ENCODE measurements around the gene MUC22. TPM values are rescaled to one million over a fixed set of nuclear protein-coding genes. Genes with fewer than 3 reads are reported as not detected.
"Not testable (repeated sequence)": the region's sequence is repeated elsewhere in the genome, so short reads cannot be mapped to it uniquely, and the experiment has no call there.

The MUC22 gene
- polyA plus RNA-seq, 3 donors = not detected

GRCh38 chr6:30997301-30997700, 13.0 kb upstream of the MUC22 start:
- Histone ChIP-seq H2AFZ (ENCODE audit: insufficient read depth, low read depth, low read length, poor library complexity, severe bottlenecking) (no peak overlapping the region), H3K4me2 (replicated peaks; ENCODE audit: extremely low read depth, low read length, poor library complexity, severe bottlenecking) (no peak overlapping the region)
- H3K27ac Mint-ChIP-seq = no peak overlapping the region

DNA sequence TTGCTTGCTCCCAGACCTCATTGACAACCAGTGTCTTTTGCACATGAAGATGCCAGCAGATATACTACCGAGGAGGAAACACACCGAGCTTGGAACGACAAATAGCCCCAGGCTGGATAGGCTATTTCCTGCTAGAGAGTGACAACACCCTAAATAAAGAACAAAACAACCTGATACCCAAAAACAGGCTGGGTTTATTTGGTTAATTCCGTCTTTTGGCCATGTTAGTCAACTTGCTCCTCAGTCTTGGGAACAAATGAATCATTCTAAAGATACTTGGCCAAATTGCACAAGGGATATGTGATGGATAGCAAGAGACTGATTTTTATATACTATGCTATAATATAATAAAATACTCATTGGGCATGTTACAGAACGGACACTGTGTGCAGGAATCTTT, 11.5 kb upstream of the MUC22 start:
- Histone ChIP-seq H3K4me1 (ENCODE audit: control insufficient read depth in 1 of 2, insufficient read depth in 2 of 2, low read length in 2 of 2) (no peaks in the 10 kb centered on the region), H3K4me2 (replicated peaks; ENCODE audit: extremely low read depth, low read length, poor library complexity, severe bottlenecking) (no peak overlapping the region), H3K36me3 (replicated peaks in 1 of 2; ENCODE audit: control insufficient read depth in 1 of 2, insufficient read depth in 2 of 2, low read length in 2 of 2) (no peaks in the 10 kb centered on the region), H2AFZ (ENCODE audit: insufficient read depth, low read depth, low read length, poor library complexity, severe bottlenecking) (no peak overlapping the region), H3K9me3 (replicated peaks in 1 of 2; ENCODE audit: control insufficient read depth in 1 of 2, insufficient read depth in 1 of 2, low read length in 2 of 2) (no peaks in the 10 kb centered on the region), H3K27ac (ENCODE audit: low read depth in 1 of 2, low read length in 2 of 2) (no peak overlapping the region), H3K27me3 (ENCODE audit: control insufficient read depth in 2 of 2, insufficient read depth in 2 of 2, low read length in 2 of 2) (no peaks in the 10 kb centered on the region), H4K20me1 (ENCODE audit: insufficient read depth, low read length) (no peaks in the 10 kb centered on the region), H3K9ac (ENCODE audit: insufficient read depth, low read length, poor library complexity, severe bottlenecking) (no peak overlapping the region), H3K4me3 (replicated peaks in 1 of 3; ENCODE audit: low read depth in 2 of 3, low read length in 3 of 3) (no peak overlapping the region), H3K79me2 (ENCODE audit: insufficient read depth, low read length) (no peaks in the 10 kb centered on the region)
- Mint-ChIP-seq H3K9me3 (peaks cover 0 to 11% (median 5%) of the 10 kb centered on the region in 7 donors), H3K4me3 (no peak overlapping the region), H3K4me1 (no peaks in the 10 kb centered on the region), H3K36me3 (no peaks in the 10 kb centered on the region), H3K27me3 (ENCODE audit: low read depth in 3 of 3) (peaks cover 0 to 3% (median 3%) of the 10 kb centered on the region in 3 donors), H3K27ac (no peak overlapping the region)
- WGBS (ENCODE audit: insufficient coverage) = 70% methylated on average over 3 of the region's 5 CpGs
- intact Hi-C loops (cut with micrococcal nuclease) = no loop called here
- DNase-seq = no peak
- TF ChIP-seq, protein P1, sequence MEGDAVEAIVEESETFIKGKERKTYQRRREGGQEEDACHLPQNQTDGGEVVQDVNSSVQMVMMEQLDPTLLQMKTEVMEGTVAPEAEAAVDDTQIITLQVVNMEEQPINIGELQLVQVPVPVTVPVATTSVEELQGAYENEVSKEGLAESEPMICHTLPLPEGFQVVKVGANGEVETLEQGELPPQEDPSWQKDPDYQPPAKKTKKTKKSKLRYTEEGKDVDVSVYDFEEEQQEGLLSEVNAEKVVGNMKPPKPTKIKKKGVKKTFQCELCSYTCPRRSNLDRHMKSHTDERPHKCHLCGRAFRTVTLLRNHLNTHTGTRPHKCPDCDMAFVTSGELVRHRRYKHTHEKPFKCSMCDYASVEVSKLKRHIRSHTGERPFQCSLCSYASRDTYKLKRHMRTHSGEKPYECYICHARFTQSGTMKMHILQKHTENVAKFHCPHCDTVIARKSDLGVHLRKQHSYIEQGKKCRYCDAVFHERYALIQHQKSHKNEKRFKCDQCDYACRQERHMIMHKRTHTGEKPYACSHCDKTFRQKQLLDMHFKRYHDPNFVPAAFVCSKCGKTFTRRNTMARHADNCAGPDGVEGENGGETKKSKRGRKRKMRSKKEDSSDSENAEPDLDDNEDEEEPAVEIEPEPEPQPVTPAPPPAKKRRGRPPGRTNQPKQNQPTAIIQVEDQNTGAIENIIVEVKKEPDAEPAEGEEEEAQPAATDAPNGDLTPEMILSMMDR (IDR thresholded peaks at IDR 0.05) = no peak

More at GRCh38 chr6:30997301-30997700, 13.0 kb upstream of the MUC22 start:
- no peaks in the 10 kb centered on the region for H3K4me1 ChIP-seq (ENCODE audit: control insufficient read depth in 1 of 2, insufficient read depth in 2 of 2, low read length in 2 of 2)
- Mint-ChIP-seq H3K36me3 (no peaks in the 10 kb centered on the region), H3K4me1 (no peaks in the 10 kb centered on the region), H3K4me3 (no peak overlapping the region), H3K27me3 (ENCODE audit: low read depth in 3 of 3) (peaks cover 0 to 3% (median 1%) of the 10 kb centered on the region in 3 donors), H3K9me3 (peaks cover 0 to 13% (median 7%) of the 10 kb centered on the region in 7 donors)
- H3K9me3 ChIP-seq (replicated peaks in 1 of 2; ENCODE audit: control insufficient read depth in 1 of 2, insufficient read depth in 1 of 2, low read length in 2 of 2) = no peaks in the 10 kb centered on the region
- H3K36me3 ChIP-seq (replicated peaks in 1 of 2; ENCODE audit: control insufficient read depth in 1 of 2, insufficient read depth in 2 of 2, low read length in 2 of 2) = no peaks in the 10 kb centered on the region
- H3K4me3 ChIP-seq (replicated peaks in 1 of 3; ENCODE audit: low read depth in 2 of 3, low read length in 3 of 3) = no peak overlapping the region
- no CpG with 5 or more reads among the region's 2 CpGs for WGBS (ENCODE audit: insufficient coverage)
- no peaks in the 10 kb centered on the region for H4K20me1 ChIP-seq (ENCODE audit: insufficient read depth, low read length)
- H3K79me2 ChIP-seq (ENCODE audit: insufficient read depth, low read length) = no peaks in the 10 kb centered on the region
- no peak overlapping the region for H3K9ac ChIP-seq (ENCODE audit: insufficient read depth, low read length, poor library complexity, severe bottlenecking)
- no peaks in the 10 kb centered on the region for H3K27me3 ChIP-seq (ENCODE audit: control insufficient read depth in 2 of 2, insufficient read depth in 2 of 2, low read length in 2 of 2)
- TF ChIP-seq, protein P1 (IDR thresholded peaks at IDR 0.05) = no peak
- no peak overlapping the region for H3K27ac ChIP-seq (ENCODE audit: low read depth in 1 of 2, low read length in 2 of 2)
- intact Hi-C loops (cut with micrococcal nuclease) = no loop called here
- DNase-seq = no peak

DNA sequence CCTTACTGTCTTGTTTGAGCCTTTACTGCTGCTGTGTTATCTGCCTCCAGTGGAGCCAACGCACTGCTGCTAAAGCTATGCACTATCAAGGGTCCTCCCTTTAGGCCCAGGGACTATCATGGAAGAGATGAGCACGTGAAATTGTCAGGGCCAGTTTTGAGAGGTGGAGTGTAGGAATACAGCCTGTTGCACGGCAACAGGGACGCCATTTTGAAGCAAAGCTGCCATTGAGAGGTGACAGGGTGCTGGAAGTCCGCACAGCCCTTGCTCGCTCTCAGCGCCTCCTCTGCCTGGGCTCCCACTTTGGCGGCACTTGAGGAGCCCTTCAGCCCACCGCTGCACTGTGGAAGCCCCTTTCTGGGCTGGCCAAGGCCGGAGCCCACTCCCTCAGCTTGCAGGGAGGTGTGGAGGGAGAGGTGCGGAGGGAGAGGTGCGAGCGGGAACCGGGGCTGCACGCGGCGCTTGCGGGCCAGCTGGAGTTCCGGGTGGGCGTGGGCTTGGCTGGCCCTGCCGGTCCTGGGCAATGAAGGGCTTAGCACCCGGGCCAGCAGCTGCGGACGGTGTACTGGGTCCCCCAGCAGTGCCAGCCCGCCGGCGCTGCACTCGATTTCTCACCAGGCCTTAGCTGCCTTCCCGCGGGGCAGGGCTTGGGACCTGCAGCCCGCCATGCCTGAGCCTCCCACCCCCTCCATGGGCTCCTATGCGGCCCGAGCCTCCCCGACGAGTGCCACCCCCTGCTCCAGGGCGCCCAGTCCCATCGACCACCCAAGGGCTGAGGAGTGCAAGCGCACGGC, 10.0 kb upstream of the MUC22 start:
- peak overlapping the region in 1 of 7 donors; percentile 44 for H3K27ac Mint-ChIP-seq
- H3K27ac ChIP-seq (ENCODE audit: low read depth in 1 of 2, low read length in 2 of 2); H3K36me3 Mint-ChIP-seq; H3K4me1 Mint-ChIP-seq; H3K9me3 Mint-ChIP-seq; H3K4me3 Mint-ChIP-seq; DNase-seq; H3K4me3 ChIP-seq (replicated peaks in 1 of 3; ENCODE audit: low read depth in 2 of 3, low read length in 3 of 3); H2AFZ ChIP-seq (ENCODE audit: insufficient read depth, low read depth, low read length, poor library complexity, severe bottlenecking); H3K4me1 ChIP-seq (ENCODE audit: control insufficient read depth in 1 of 2, insufficient read depth in 2 of 2, low read length in 2 of 2); H3K9me3 ChIP-seq (replicated peaks in 1 of 2; ENCODE audit: control insufficient read depth in 1 of 2, insufficient read depth in 1 of 2, low read length in 2 of 2); H3K27me3 ChIP-seq (ENCODE audit: control insufficient read depth in 2 of 2, insufficient read depth in 2 of 2, low read length in 2 of 2); H3K36me3 ChIP-seq (replicated peaks in 1 of 2; ENCODE audit: control insufficient read depth in 1 of 2, insufficient read depth in 2 of 2, low read length in 2 of 2); H3K79me2 ChIP-seq (ENCODE audit: insufficient read depth, low read length); H3K4me2 ChIP-seq (replicated peaks; ENCODE audit: extremely low read depth, low read length, poor library complexity, severe bottlenecking); H3K27me3 Mint-ChIP-seq (ENCODE audit: low read depth in 3 of 3); intact Hi-C loops (cut with micrococcal nuclease); H4K20me1 ChIP-seq (ENCODE audit: insufficient read depth, low read length); H3K9ac ChIP-seq (ENCODE audit: insufficient read depth, low read length, poor library complexity, severe bottlenecking): not testable (repeated sequence)
- 94% methylated on average over 13 of the region's 39 CpGs for WGBS (ENCODE audit: insufficient coverage)

Data from CD14-positive monocyte (primary cell).